ENCODE data around the gene PLXNA4. TPM values are rescaled to one million over a fixed set of nuclear protein-coding genes. Genes with fewer than 3 reads are reported as not detected.

Gene PLXNA4
- total and polyA plus RNA-seq, 12 donors, result 0.83 to 17.0 (median 11.5) TPM

DNA sequence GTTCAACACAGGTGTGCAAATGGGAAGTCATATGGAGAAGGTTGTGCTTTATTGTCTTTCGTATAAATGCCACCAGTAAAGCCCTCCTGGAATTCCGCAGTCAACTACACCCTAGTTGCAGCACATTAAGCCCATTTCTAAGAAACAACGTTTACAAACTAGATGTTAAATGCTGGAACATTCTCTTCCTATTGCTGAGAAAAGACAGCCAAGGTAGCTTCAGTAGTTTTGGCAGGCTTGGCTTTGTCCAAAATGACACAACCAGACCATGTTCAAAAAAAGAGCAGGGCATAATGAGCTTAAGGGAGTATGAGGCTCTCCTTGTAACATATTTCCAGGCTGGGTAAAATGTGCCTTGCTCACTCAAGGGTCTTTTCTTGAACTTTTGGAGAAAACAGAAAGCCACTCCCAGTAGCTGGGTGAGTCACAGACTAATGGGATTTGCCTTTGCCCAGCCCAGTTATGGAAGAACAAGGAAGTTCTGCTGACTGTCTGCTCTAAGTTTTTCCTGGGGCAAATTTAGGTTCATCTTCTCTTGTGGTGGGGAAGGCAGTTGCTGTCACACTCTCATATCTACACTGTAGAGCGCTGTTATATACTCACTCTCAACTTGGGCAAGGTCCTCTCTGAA is 238.7 kb downstream of the PLXNA4 start:
- TF ChIP-seq, protein P1, sequence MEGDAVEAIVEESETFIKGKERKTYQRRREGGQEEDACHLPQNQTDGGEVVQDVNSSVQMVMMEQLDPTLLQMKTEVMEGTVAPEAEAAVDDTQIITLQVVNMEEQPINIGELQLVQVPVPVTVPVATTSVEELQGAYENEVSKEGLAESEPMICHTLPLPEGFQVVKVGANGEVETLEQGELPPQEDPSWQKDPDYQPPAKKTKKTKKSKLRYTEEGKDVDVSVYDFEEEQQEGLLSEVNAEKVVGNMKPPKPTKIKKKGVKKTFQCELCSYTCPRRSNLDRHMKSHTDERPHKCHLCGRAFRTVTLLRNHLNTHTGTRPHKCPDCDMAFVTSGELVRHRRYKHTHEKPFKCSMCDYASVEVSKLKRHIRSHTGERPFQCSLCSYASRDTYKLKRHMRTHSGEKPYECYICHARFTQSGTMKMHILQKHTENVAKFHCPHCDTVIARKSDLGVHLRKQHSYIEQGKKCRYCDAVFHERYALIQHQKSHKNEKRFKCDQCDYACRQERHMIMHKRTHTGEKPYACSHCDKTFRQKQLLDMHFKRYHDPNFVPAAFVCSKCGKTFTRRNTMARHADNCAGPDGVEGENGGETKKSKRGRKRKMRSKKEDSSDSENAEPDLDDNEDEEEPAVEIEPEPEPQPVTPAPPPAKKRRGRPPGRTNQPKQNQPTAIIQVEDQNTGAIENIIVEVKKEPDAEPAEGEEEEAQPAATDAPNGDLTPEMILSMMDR (IDR thresholded peaks at IDR 0.05), result no peak
- no peak for ATAC-seq
- 78 to 84% methylated on average over 4 of the region's 4 CpGs for WGBS, 2 donors
- peaks cover 0 to 8% (median 0%) of the 10 kb centered on the region in 9 donors for H3K4me1 ChIP-seq
- H3K36me3 ChIP-seq, result no peaks in the 10 kb centered on the region
- no peak for DNase-seq
- H3K27me3 ChIP-seq, result peaks cover 0 to 5% (median 0%) of the 10 kb centered on the region in 7 donors
- H3K9me3 ChIP-seq, result no peaks in the 10 kb centered on the region
- no peak overlapping the region for H3K4me3 ChIP-seq
- no peak overlapping the region for H3K27ac ChIP-seq
- intact Hi-C loops (cut with DNase I), result loop anchor here in 2 of 10 donors (5.0 to 10.0 kb wide), 2 partner anchors 40 to 1057 kb away; no protein-coding TSS in a partner anchor

DNA sequence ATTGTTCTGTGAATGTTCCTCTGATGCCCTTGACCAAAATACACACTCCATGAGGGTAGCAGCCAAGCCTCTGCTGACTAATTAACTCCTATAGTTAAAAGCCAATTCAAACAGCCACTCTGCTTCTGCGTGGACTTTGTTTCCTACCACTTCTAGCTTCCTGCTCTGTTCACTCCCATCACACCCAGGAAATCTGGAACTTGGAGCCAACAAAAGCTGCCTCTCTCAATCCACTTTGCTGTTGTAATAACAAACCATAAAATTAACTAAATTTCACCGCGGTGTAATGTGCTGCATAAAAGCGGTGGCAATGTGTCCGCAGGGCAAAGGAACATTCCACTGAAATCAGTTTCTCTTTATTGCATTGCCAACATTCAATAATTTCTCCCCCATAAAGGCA is 239.5 kb downstream of the PLXNA4 start:
- no peaks in the 10 kb centered on the region for H3K36me3 ChIP-seq
- DNase-seq (no peak), ATAC-seq (peak in 2 of 8 donors; percentile 59 to 77)
- no peaks in the 10 kb centered on the region for H3K9me3 ChIP-seq
- peaks cover 0 to 5% (median 0%) of the 10 kb centered on the region in 7 donors for H3K27me3 ChIP-seq
- intact Hi-C loops (cut with DNase I), result loop anchor here in 2 of 10 donors (5.0 to 10.0 kb wide), 2 partner anchors 41 to 1058 kb away; no protein-coding TSS in a partner anchor
- H3K4me1 ChIP-seq, result peaks cover 0 to 8% (median 0%) of the 10 kb centered on the region in 9 donors
- WGBS, 2 donors, result 79 to 81% methylated on average over 5 of the region's 5 CpGs
- no peak overlapping the region for H3K27ac ChIP-seq
- H3K4me3 ChIP-seq, result no peak overlapping the region
- TF ChIP-seq, protein P1 (IDR thresholded peaks at IDR 0.05), result no peak

DNA sequence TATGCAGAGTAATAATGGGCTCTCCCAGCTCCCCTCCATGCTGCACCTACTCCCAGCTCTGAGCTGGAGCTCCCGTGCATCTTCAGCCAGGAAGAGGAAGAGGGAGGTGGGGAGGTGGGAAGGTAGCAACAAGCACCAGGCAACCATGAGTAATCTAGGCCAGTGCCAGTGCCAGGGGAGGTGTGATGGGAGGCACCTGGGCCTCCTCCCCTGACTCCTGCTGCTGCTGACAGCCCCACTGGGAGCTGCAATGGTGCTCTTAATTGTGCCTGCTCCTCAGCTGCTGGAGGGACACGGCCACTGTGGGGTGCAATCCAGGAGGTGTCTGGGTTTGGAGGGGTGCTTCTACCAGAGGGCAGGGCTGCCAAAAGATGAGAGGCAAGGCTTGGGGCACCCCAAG is 243.0 kb downstream of the PLXNA4 start:
- Histone ChIP-seq H3K9me3 (no peaks in the 10 kb centered on the region), H3K36me3 (no peaks in the 10 kb centered on the region), H3K4me1 (peaks cover 0 to 23% (median 8%) of the 10 kb centered on the region in 9 donors), H3K4me3 (no peak overlapping the region), H3K27ac (no peak overlapping the region), H3K27me3 (peaks cover 0 to 3% (median 0%) of the 10 kb centered on the region in 7 donors)
- WGBS, 2 donors, result 25 to 41% methylated on average over 2 of the region's 2 CpGs
- DNase-seq (no peak), ATAC-seq (peak in 7 of 8 donors; percentile 13 to 73 (median 34))
- TF ChIP-seq, protein P1 (IDR thresholded peaks at IDR 0.05), result no peak
- intact Hi-C loops (cut with DNase I), result loop anchor here in 1 of 10 donors (10.0 kb wide), 1 partner anchor 1062 kb away; no protein-coding TSS in a partner anchor

DNA sequence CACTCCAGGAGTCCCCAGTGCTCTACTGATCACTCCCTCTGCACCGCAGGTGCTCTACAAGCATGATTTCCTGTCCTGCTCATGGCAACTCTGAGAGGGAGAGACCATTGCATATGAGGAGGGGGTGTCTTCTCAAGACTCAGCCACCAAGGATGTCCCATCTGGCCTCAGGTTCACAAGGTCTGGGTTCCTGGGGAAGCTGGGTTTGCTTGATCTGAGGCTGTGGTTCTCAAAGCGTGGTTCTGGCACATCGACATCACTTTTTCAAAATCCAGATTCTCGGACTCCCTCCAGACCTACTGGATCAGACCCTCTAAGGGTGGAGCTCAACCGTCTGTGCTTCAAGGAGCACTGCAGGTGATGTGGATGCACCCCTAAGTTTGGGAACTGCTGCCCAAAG is 247.5 kb downstream of the PLXNA4 start:
- WGBS, 2 donors, result 78 to 88% methylated on average over 5 of the region's 5 CpGs
- intact Hi-C loops (cut with DNase I), result loop anchor here in 7 of 10 donors (5.0 to 10.0 kb wide), 4 partner anchors 66 to 176 kb away; no protein-coding TSS in a partner anchor

More for the DNA sequence above, 247.5 kb downstream of the PLXNA4 start:
- Histone ChIP-seq H3K36me3 (no peaks in the 10 kb centered on the region), H3K9me3 (no peaks in the 10 kb centered on the region), H3K27ac (peak overlapping the region in 3 of 10 donors; percentile 11 to 52 (median 50)), H3K4me3 (no peak overlapping the region), H3K27me3 (no peaks in the 10 kb centered on the region), H3K4me1 (peaks cover 0 to 29% (median 8%) of the 10 kb centered on the region in 9 donors)
- ATAC-seq, result no peak
- TF ChIP-seq, protein P1 (IDR thresholded peaks at IDR 0.05), result no peak
- no peak for DNase-seq

Data from heart right ventricle (tissue), 16 donors.